Caco-2 (cell line): ENCODE data around the gene STRN3. TPM values are rescaled to one million over a fixed set of nuclear protein-coding genes. Genes with fewer than 3 reads are reported as not detected.

Experiments
- BruUV-seq: library from RNA; stranded (reverse); fragments of 400-500 nt; replicated peaks from 2 replicates; lab custom pipeline; 2021; lab: Mats Ljungman, UMichigan
- CTCF ChIA-PET: fragments of 300-600 bp; sonication (Branson Sonifier 250); formaldehyde crosslinking; loops from one replicate; lab custom pipeline; 2022; ENCODE audit warnings: antibody characterized with exemption; lab: Charles Lee
- POLR2A ChIA-PET: fragments of 300-600 bp; sonication (Branson Sonifier 250); formaldehyde crosslinking; loops from one replicate; lab custom pipeline; 2022; ENCODE audit warnings: antibody characterized with exemption; lab: Charles Lee
- DNase-seq, 2 experiments: peaks; one replicate each; pipeline versions ENCODE4 v3.0.0 to v3.0.0-alpha.2; 2020 to 2022
- H3K27me3 ChIP-seq: replicated peaks from 2 replicates; pipeline ENCODE4 v1.6.0; 2011; ENCODE audit warnings: low read length; ENCODE audit not compliant: control insufficient read depth, insufficient read depth
- H3K36me3 ChIP-seq: 2 replicates; pipeline ENCODE4 v1.5.1; 2011; ENCODE audit warnings: low read length; ENCODE audit not compliant: control insufficient read depth, insufficient read depth
- H3K4me1 ChIP-seq: fragments of 250-450 bp; sonication (Bioruptor Pico); 2 replicates; pipeline ENCODE4 v1.5.1; 2020; ENCODE audit warnings: mild to moderate bottlenecking
- H3K4me3 ChIP-seq: 2 replicates; pipeline ENCODE4 v1.5.1; 2011; ENCODE audit warnings: low read depth, mild to moderate bottlenecking, control low read depth, low read length
- H3K9me3 ChIP-seq: fragments of 250-450 bp; sonication (Bioruptor Pico); 2 replicates; pipeline ENCODE4 v1.5.1; 2020; ENCODE audit warnings: mild to moderate bottlenecking, moderate library complexity
- H3K27ac Mint-ChIP-seq: one replicate; pipeline ENCODE4 v1.8.0; 2022; ENCODE audit warnings: mixed read lengths; ENCODE audit not compliant: unreplicated experiment
- H3K27me3 Mint-ChIP-seq: one replicate; pipeline ENCODE4 v1.8.0; 2022; ENCODE audit warnings: mixed read lengths; ENCODE audit not compliant: insufficient read depth, unreplicated experiment
- H3K36me3 Mint-ChIP-seq: one replicate; pipeline ENCODE4 v1.8.0; 2022; ENCODE audit warnings: mild to moderate bottlenecking, mixed read lengths; ENCODE audit not compliant: insufficient read depth, unreplicated experiment
- H3K4me1 Mint-ChIP-seq: one replicate; pipeline ENCODE4 v1.8.0; 2022; ENCODE audit warnings: low read depth, mixed read lengths; ENCODE audit not compliant: unreplicated experiment
- H3K4me3 Mint-ChIP-seq: one replicate; pipeline ENCODE4 v1.8.0; 2022; ENCODE audit warnings: mild to moderate bottlenecking, moderate library complexity, mixed read lengths; ENCODE audit not compliant: unreplicated experiment
- H3K9me3 Mint-ChIP-seq: one replicate; pipeline ENCODE4 v1.8.0; 2022; ENCODE audit warnings: mixed read lengths; ENCODE audit not compliant: unreplicated experiment
- CTCF ChIP-seq, 2 experiments: fragments of 200-600 bp in 1 of 2; IDR thresholded peaks; 1 replicate in 1 of 2; 2 replicates in 1 of 2; pipeline versions ENCODE4 v1.5.1 to v1.8.0; 2011 to 2022; ENCODE audit warnings: antibody characterized with exemption in 1 of 2, control low read depth in 1 of 2, inconsistent platforms in 1 of 2, low read depth in 1 of 2, low read length in 1 of 2, mild to moderate bottlenecking in 1 of 2, moderate library complexity in 1 of 2; ENCODE audit not compliant: insufficient read depth in 1 of 2, severe bottlenecking in 1 of 2, unreplicated experiment in 1 of 2
- intact Hi-C: fragments of 100-400 bp; cut with micrococcal nuclease; formaldehyde crosslinking; loops from one replicate; pipeline ENCODE4 v1.10.0; 2022; ENCODE audit not compliant: unreplicated experiment
- total RNA-seq: library from RNA; stranded (reverse); gene quantifications from 2 replicates; pipeline ENCODE4 v1.2.3, GENCODE V29; 2022

STRN3 gene
- total RNA-seq, 1 experiment from 2014 or later = 38.0 TPM

DNA sequence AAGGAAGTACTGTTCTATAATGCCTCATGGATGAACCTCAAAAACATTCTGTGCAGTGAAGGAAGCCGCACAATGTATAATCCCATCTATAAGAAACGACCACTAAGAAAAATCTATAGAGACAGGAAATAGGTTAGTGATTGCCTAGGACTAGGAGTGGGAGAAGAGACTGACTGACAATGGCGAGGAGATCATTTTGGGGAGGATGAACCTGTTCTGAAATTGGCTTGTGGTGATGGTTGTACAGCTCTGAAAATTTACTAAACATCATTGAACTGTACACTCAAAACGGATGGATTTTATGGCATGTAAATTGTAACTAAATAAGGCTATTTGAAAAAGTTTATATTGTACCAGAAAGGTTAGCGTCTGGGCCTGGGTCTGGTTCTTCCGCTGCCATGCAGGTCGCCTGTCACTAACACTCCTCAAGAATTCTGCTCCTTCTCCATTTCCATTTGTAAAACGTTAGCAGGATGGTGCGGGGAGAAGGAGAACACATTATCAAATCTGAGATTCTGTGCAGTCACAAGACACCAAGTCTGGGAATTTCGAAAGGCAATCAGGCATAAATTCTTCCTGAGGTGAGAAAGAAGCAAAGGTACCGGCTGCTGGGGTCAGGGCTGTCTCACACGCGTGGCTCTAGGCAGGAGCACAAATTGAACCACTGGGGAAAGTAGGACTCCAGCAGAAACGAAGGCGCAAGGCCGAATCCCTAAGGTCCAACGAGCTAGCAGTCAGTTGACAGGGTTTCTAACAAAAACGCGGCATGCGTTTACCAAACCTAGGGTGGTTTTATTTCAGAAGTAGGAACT, 152.7 kb downstream of the STRN3 start:
- DNase-seq = peak in 1 of 2 experiments; percentile 34
- no peaks in the 10 kb centered on the region for H3K4me1 Mint-ChIP-seq
- H3K4me3 Mint-ChIP-seq = peak overlapping the region; percentile 89
- no peak for TF ChIP-seq CTCF (IDR thresholded peaks at IDR 0.05; ENCODE audit: insufficient read depth in 1 of 2, low read depth in 1 of 2, low read length in 1 of 2, severe bottlenecking in 1 of 2, unreplicated experiment in 1 of 2)
- H3K9me3 Mint-ChIP-seq = no peaks in the 10 kb centered on the region
- no peak overlapping the region for H3K27ac Mint-ChIP-seq
- intact Hi-C loops = loop anchor here (5.0 to 10.0 kb wide), 2 partner anchors 146 to 219 kb away; no protein-coding TSS in a partner anchor
- no TSS peak for BruUV-seq
- Histone ChIP-seq H3K4me1 (no peaks in the 10 kb centered on the region), H3K36me3 (no peaks in the 10 kb centered on the region), H3K4me3 (peak overlapping the region; percentile 90), H3K9me3 (no peaks in the 10 kb centered on the region), H3K27me3 (no peaks in the 10 kb centered on the region)
- no peaks in the 10 kb centered on the region for H3K27me3 Mint-ChIP-seq
- ChIA-PET POLR2A (interaction anchor here (0.6 kb wide), 1 partner anchor 192 kb away, joined by 4 read pairs; no protein-coding TSS in a partner anchor), CTCF (interaction anchor here (1.0 kb wide), 1 partner anchor 218 kb away, joined by 5 read pairs; no protein-coding TSS in a partner anchor)
- peaks cover 9% of the 10 kb centered on the region for H3K36me3 Mint-ChIP-seq

- TF ChIP-seq CTCF (IDR thresholded peaks at IDR 0.05; ENCODE audit: insufficient read depth in 1 of 2, low read depth in 1 of 2, low read length in 1 of 2, severe bottlenecking in 1 of 2, unreplicated experiment in 1 of 2) = no peak
These were observed 153.6 kb downstream of the STRN3 start for GRCh38 chr14:30872602-30873001.

DNA sequence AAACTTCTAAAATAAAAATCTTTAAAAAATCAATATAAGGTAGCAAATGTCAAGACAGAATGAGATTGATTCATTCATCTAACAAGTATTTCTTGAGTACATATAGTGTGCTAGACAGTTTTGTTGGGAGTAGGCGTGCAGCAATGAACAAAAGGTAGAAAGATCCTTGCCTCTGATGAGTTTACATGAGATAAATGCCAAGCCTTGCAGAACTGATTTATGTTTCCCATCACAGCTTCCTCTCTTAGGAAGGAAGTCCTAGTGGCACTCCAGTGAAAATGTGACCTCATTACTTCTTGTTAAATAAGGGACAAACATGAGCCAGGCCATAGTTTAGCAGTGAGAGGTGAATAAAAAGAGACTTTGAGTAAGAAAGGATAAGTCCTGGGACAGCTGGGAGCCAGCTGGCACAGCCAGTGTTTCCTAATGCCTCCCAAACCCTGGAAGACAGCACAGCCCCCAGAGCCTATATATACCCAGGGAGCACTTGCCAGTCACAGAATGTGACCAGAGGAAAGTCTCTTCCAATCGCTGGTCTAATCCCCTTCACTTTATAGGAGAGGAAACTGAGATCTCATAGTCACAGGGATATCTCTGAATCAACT, 156.5 kb downstream of the STRN3 start:
- Histone ChIP-seq H3K36me3 (no peaks in the 10 kb centered on the region), H3K9me3 (no peaks in the 10 kb centered on the region), H3K4me1 (no peaks in the 10 kb centered on the region), H3K4me3 (no peak overlapping the region), H3K27me3 (no peaks in the 10 kb centered on the region)
- H3K4me1 Mint-ChIP-seq = no peaks in the 10 kb centered on the region
- BruUV-seq = no TSS peak
- H3K9me3 Mint-ChIP-seq = no peaks in the 10 kb centered on the region
- H3K27me3 Mint-ChIP-seq = peaks cover 3% of the 10 kb centered on the region
- peaks cover 3% of the 10 kb centered on the region for H3K36me3 Mint-ChIP-seq
- intact Hi-C loops = loop anchor here (5.0 to 10.0 kb wide), 2 partner anchors 142 to 215 kb away; no protein-coding TSS in a partner anchor
- no peak overlapping the region for H3K27ac Mint-ChIP-seq
- TF ChIP-seq CTCF (IDR thresholded peaks at IDR 0.05; ENCODE audit: insufficient read depth in 1 of 2, low read depth in 1 of 2, low read length in 1 of 2, severe bottlenecking in 1 of 2, unreplicated experiment in 1 of 2) = no peak
- H3K4me3 Mint-ChIP-seq = no peak overlapping the region
- ChIA-PET POLR2A (no interaction called here), CTCF (no interaction called here)
- DNase-seq = no peak

More at GRCh38 chr14:30872602-30873001, 153.6 kb downstream of the STRN3 start:
- POLR2A ChIA-PET = no interaction called here
- H3K4me1 Mint-ChIP-seq = no peaks in the 10 kb centered on the region
- no peaks in the 10 kb centered on the region for H3K4me1 ChIP-seq
- BruUV-seq = no TSS peak
- H3K4me3 Mint-ChIP-seq = no peak overlapping the region
- H3K36me3 ChIP-seq = no peaks in the 10 kb centered on the region
- no peak for DNase-seq
- H3K9me3 Mint-ChIP-seq = no peaks in the 10 kb centered on the region
- H3K27ac Mint-ChIP-seq = no peak overlapping the region
- CTCF ChIA-PET = no interaction called here
- H3K9me3 ChIP-seq = no peaks in the 10 kb centered on the region
- no peak overlapping the region for H3K4me3 ChIP-seq
- H3K27me3 ChIP-seq = no peaks in the 10 kb centered on the region
- no peaks in the 10 kb centered on the region for H3K27me3 Mint-ChIP-seq
- intact Hi-C loops = loop anchor here (5.0 to 10.0 kb wide), 2 partner anchors 145 to 218 kb away; no protein-coding TSS in a partner anchor
- peaks cover 9% of the 10 kb centered on the region for H3K36me3 Mint-ChIP-seq
